ENCODE data around the gene CACNB4.
"Not testable (repeated sequence)": the region's sequence is repeated elsewhere in the genome, so short reads cannot be mapped to it uniquely, and the experiment has no call there.

The CACNB4 gene

GRCh38 chr2:151891566-151892194 is 207.2 kb downstream of the CACNB4 start:
- Histone ChIP-seq H3K4me3 (ENCODE audit: low read depth, low read length) (no peak overlapping the region), H3K4me1 (ENCODE audit: control insufficient read depth, insufficient read depth, low read length) (no peaks in the 10 kb centered on the region)

GRCh38 chr2:151887164-151887563 is 211.7 kb downstream of the CACNB4 start:
- Histone ChIP-seq H3K4me3 (ENCODE audit: low read depth, low read length) (no peak overlapping the region), H3K27ac (ENCODE audit: low read depth, low read length) (no peak overlapping the region), H3K4me1 (ENCODE audit: control insufficient read depth, insufficient read depth, low read length) (no peaks in the 10 kb centered on the region; the same call in 1 of the 2 replicates), H3K36me3 (ENCODE audit: control insufficient read depth, insufficient read depth, low read length) (no peaks in the 10 kb centered on the region), H3K9me3 (ENCODE audit: control insufficient read depth, insufficient read depth, low read depth, low read length) (no peaks in the 10 kb centered on the region), H3K27me3 (ENCODE audit: control insufficient read depth, insufficient read depth, low read length) (no peaks in the 10 kb centered on the region), H3K9ac (ENCODE audit: low read length) (no peak overlapping the region)

More at GRCh38 chr2:151891566-151892194, 207.2 kb downstream of the CACNB4 start:
- no peak overlapping the region for H3K27ac ChIP-seq (ENCODE audit: low read depth, low read length)
- H3K27me3 ChIP-seq (ENCODE audit: control insufficient read depth, insufficient read depth, low read length) = no peaks in the 10 kb centered on the region
- H3K9me3 ChIP-seq (ENCODE audit: control insufficient read depth, insufficient read depth, low read depth, low read length) = peaks cover 4% of the 10 kb centered on the region; the same call in 1 of the 2 replicates
- H3K9ac ChIP-seq (ENCODE audit: low read length) = no peak overlapping the region
- H3K36me3 ChIP-seq (ENCODE audit: control insufficient read depth, insufficient read depth, low read length) = no peaks in the 10 kb centered on the region

GRCh38 chr2:151886241-151886640 is 212.6 kb downstream of the CACNB4 start:
- Histone ChIP-seq H3K9me3 (ENCODE audit: control insufficient read depth, insufficient read depth, low read depth, low read length) (no peaks in the 10 kb centered on the region), H3K27ac (ENCODE audit: low read depth, low read length) (no peak overlapping the region), H3K36me3 (ENCODE audit: control insufficient read depth, insufficient read depth, low read length) (no peaks in the 10 kb centered on the region), H3K4me1 (ENCODE audit: control insufficient read depth, insufficient read depth, low read length) (no peaks in the 10 kb centered on the region; the same call in 1 of the 2 replicates), H3K4me3 (ENCODE audit: low read depth, low read length) (no peak overlapping the region), H3K9ac (ENCODE audit: low read length) (no peak overlapping the region), H3K27me3 (ENCODE audit: control insufficient read depth, insufficient read depth, low read length) (no peaks in the 10 kb centered on the region)

GRCh38 chr2:151882786-151883445 is 215.9 kb downstream of the CACNB4 start:
- Histone ChIP-seq H3K36me3 (ENCODE audit: control insufficient read depth, insufficient read depth, low read length) (no peaks in the 10 kb centered on the region), H3K27me3 (ENCODE audit: control insufficient read depth, insufficient read depth, low read length) (no peaks in the 10 kb centered on the region), H3K9ac (ENCODE audit: low read length) (no peak overlapping the region), H3K4me3 (ENCODE audit: low read depth, low read length) (no peak overlapping the region), H3K4me1 (ENCODE audit: control insufficient read depth, insufficient read depth, low read length) (peaks cover 10% of the 10 kb centered on the region; the same call in 1 of the 2 replicates), H3K9me3 (ENCODE audit: control insufficient read depth, insufficient read depth, low read depth, low read length) (no peaks in the 10 kb centered on the region), H3K27ac (ENCODE audit: low read depth, low read length) (no peak overlapping the region)

- H3K27me3 ChIP-seq (ENCODE audit: control insufficient read depth, insufficient read depth, low read length) = no peaks in the 10 kb centered on the region
- no peaks in the 10 kb centered on the region for H3K36me3 ChIP-seq (ENCODE audit: control insufficient read depth, insufficient read depth, low read length)
- no peak overlapping the region for H3K27ac ChIP-seq (ENCODE audit: low read depth, low read length)
- peaks cover 10% of the 10 kb centered on the region; the same call in 1 of the 2 replicates for H3K4me1 ChIP-seq (ENCODE audit: control insufficient read depth, insufficient read depth, low read length)
- H3K9me3 ChIP-seq (ENCODE audit: control insufficient read depth, insufficient read depth, low read depth, low read length) = no peaks in the 10 kb centered on the region
- no peak overlapping the region for H3K9ac ChIP-seq (ENCODE audit: low read length)
- H3K4me3 ChIP-seq (ENCODE audit: low read depth, low read length) = no peak overlapping the region
Measured at GRCh38 chr2:151881342-151881741, 217.5 kb downstream of the CACNB4 start.

GRCh38 chr2:151880586-151880985 is 218.3 kb downstream of the CACNB4 start:
- H3K36me3 ChIP-seq (ENCODE audit: control insufficient read depth, insufficient read depth, low read length) = no peaks in the 10 kb centered on the region
- H3K27me3 ChIP-seq (ENCODE audit: control insufficient read depth, insufficient read depth, low read length) = no peaks in the 10 kb centered on the region
- H3K4me1 ChIP-seq (ENCODE audit: control insufficient read depth, insufficient read depth, low read length) = peaks cover 10% of the 10 kb centered on the region; the same call in 1 of the 2 replicates
- no peak overlapping the region for H3K27ac ChIP-seq (ENCODE audit: low read depth, low read length)
- H3K9ac ChIP-seq (ENCODE audit: low read length) = no peak overlapping the region
- H3K9me3 ChIP-seq (ENCODE audit: control insufficient read depth, insufficient read depth, low read depth, low read length) = no peaks in the 10 kb centered on the region
- no peak overlapping the region for H3K4me3 ChIP-seq (ENCODE audit: low read depth, low read length)

- Histone ChIP-seq H3K9me3 (ENCODE audit: control insufficient read depth, insufficient read depth, low read depth, low read length) (no peaks in the 10 kb centered on the region), H3K36me3 (ENCODE audit: control insufficient read depth, insufficient read depth, low read length) (no peaks in the 10 kb centered on the region), H3K4me3 (ENCODE audit: low read depth, low read length) (no peak overlapping the region), H3K9ac (ENCODE audit: low read length) (no peak overlapping the region), H3K4me1 (ENCODE audit: control insufficient read depth, insufficient read depth, low read length) (peaks cover 10% of the 10 kb centered on the region; the same call in 1 of the 2 replicates), H3K27ac (ENCODE audit: low read depth, low read length) (peak overlapping the region; percentile 61; the same call in 1 of the 2 replicates), H3K27me3 (ENCODE audit: control insufficient read depth, insufficient read depth, low read length) (no peaks in the 10 kb centered on the region)
Measured at GRCh38 chr2:151878655-151879563, 219.9 kb downstream of the CACNB4 start.

GRCh38 chr2:151878204-151878603 is 220.6 kb downstream of the CACNB4 start:
- no peaks in the 10 kb centered on the region for H3K9me3 ChIP-seq (ENCODE audit: control insufficient read depth, insufficient read depth, low read depth, low read length)
- H3K4me1 ChIP-seq (ENCODE audit: control insufficient read depth, insufficient read depth, low read length) = peaks cover 10% of the 10 kb centered on the region; the same call in 1 of the 2 replicates

GRCh38 chr2:151875631-151876030 is 223.2 kb downstream of the CACNB4 start:
- H3K9ac ChIP-seq (ENCODE audit: low read length); H3K4me1 ChIP-seq (ENCODE audit: control insufficient read depth, insufficient read depth, low read length); H3K27me3 ChIP-seq (ENCODE audit: control insufficient read depth, insufficient read depth, low read length); H3K36me3 ChIP-seq (ENCODE audit: control insufficient read depth, insufficient read depth, low read length); H3K9me3 ChIP-seq (ENCODE audit: control insufficient read depth, insufficient read depth, low read depth, low read length); H3K4me3 ChIP-seq (ENCODE audit: low read depth, low read length); H3K27ac ChIP-seq (ENCODE audit: low read depth, low read length): not testable (repeated sequence)

More at GRCh38 chr2:151878204-151878603, 220.6 kb downstream of the CACNB4 start:
- Histone ChIP-seq H3K9ac (ENCODE audit: low read length) (no peak overlapping the region), H3K27ac (ENCODE audit: low read depth, low read length) (no peak overlapping the region), H3K27me3 (ENCODE audit: control insufficient read depth, insufficient read depth, low read length) (no peaks in the 10 kb centered on the region), H3K4me3 (ENCODE audit: low read depth, low read length) (no peak overlapping the region), H3K36me3 (ENCODE audit: control insufficient read depth, insufficient read depth, low read length) (no peaks in the 10 kb centered on the region)

- H3K9ac ChIP-seq (ENCODE audit: low read length) = no peak overlapping the region
Measured at GRCh38 chr2:151872463-151872862, 226.4 kb downstream of the CACNB4 start.

More at GRCh38 chr2:151872463-151872862, 226.4 kb downstream of the CACNB4 start:
- no peaks in the 10 kb centered on the region for H3K4me1 ChIP-seq (ENCODE audit: control insufficient read depth, insufficient read depth, low read length)
- H3K9me3 ChIP-seq (ENCODE audit: control insufficient read depth, insufficient read depth, low read depth, low read length) = no peaks in the 10 kb centered on the region
- no peaks in the 10 kb centered on the region for H3K36me3 ChIP-seq (ENCODE audit: control insufficient read depth, insufficient read depth, low read length)
- no peak overlapping the region for H3K4me3 ChIP-seq (ENCODE audit: low read depth, low read length)
- no peak overlapping the region for H3K27ac ChIP-seq (ENCODE audit: low read depth, low read length)
- no peaks in the 10 kb centered on the region for H3K27me3 ChIP-seq (ENCODE audit: control insufficient read depth, insufficient read depth, low read length)
